ENCODE measurements around the gene TMEM240. TPM values are rescaled to one million over a fixed set of nuclear protein-coding genes. Genes with fewer than 3 reads are reported as not detected.
"Not testable (repeated sequence)": the region's sequence is repeated elsewhere in the genome, so short reads cannot be mapped to it uniquely, and the experiment has no call there.

Gene TMEM240
- total RNA-seq, 1 donor from 2014 or later, result 7.0 TPM

DNA sequence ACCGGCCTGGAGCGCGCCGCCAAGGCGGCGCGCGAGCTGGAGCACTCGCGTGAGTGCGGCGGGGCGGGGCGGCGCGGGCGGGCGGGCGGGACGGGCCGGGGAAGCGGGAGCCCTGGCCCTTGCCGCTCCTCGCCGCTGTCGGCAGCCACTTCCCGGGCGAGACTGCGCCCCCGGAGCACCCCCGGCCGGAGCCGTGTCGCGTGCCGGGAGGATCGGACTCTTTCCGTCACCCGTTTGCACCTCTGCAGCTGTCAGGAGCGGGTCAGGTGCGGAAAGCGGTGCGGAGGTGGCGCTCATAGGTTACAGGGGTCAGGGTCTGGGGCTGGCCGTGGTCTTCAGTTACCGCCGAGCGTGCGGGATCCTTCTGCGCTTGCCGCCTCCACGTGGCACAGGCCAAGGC lies 28.0 kb downstream of the TMEM240 start:
- H3K27me3 ChIP-seq (ENCODE audit: insufficient read depth, low read length); H3K4me1 ChIP-seq (ENCODE audit: insufficient read depth, low read length); H3K36me3 Mint-ChIP-seq (ENCODE audit: low read depth, unreplicated experiment); H2AFZ ChIP-seq (ENCODE audit: low read depth, low read length); H3K9me3 ChIP-seq (ENCODE audit: insufficient read depth, low read depth, low read length); H3K9me3 Mint-ChIP-seq (ENCODE audit: unreplicated experiment); FAIRE-seq; H3K27me3 Mint-ChIP-seq (ENCODE audit: low read depth, unreplicated experiment); H3K36me3 ChIP-seq (ENCODE audit: insufficient read depth, low read length); H4K20me1 ChIP-seq (ENCODE audit: insufficient read depth, low read length); H3K4me1 Mint-ChIP-seq (ENCODE audit: low read depth, unreplicated experiment); DNase-seq (ENCODE audit: low read depth): not testable (repeated sequence)
- peak overlapping the region; percentile 50 for H3K27ac ChIP-seq (ENCODE audit: low read depth, low read length)
- peak overlapping the region; percentile 87 for H3K4me3 Mint-ChIP-seq (ENCODE audit: unreplicated experiment)
- H3K4me2 ChIP-seq (ENCODE audit: low read length), result peak overlapping the region; percentile 81
- peak overlapping the region; percentile 58 for H3K27ac Mint-ChIP-seq (ENCODE audit: unreplicated experiment)
- peak overlapping the region; percentile 74 for H3K9ac ChIP-seq (ENCODE audit: low read length)
- H3K4me3 ChIP-seq (ENCODE audit: insufficient read depth, low read depth, low read length), result peak overlapping the region; percentile 91
- peaks cover 31% of the 10 kb centered on the region for H3K79me2 ChIP-seq (ENCODE audit: insufficient read depth, low read length)

GRCh38 chr1:1511533-1512285 lies 28.7 kb downstream of the TMEM240 start, which contains the start of gene ATAD3A:
Gene ATAD3A, plus strand, starts transcription at chr1:1512162. Its CDS starts 107 bp downstream, at chr1:1512269.
- Histone ChIP-seq H3K27me3 (ENCODE audit: insufficient read depth, low read length) (no peaks in the 10 kb centered on the region), H3K9me3 (ENCODE audit: insufficient read depth, low read depth, low read length) (no peaks in the 10 kb centered on the region), H2AFZ (ENCODE audit: low read depth, low read length) (peak within 1 kb of the TSS; percentile 98), H3K4me2 (ENCODE audit: low read length) (peak within 1 kb of the TSS; percentile 99), H3K9ac (ENCODE audit: low read length) (peak within 1 kb of the TSS; percentile 99), H3K79me2 (ENCODE audit: insufficient read depth, low read length) (peaks cover 31% of the 10 kb centered on the region), H3K36me3 (ENCODE audit: insufficient read depth, low read length) (peaks cover 1% of the 10 kb centered on the region), H3K27ac (ENCODE audit: low read depth, low read length) (peak within 1 kb of the TSS; percentile 99), H4K20me1 (ENCODE audit: insufficient read depth, low read length) (peaks cover 10% of the 10 kb centered on the region), H3K4me1 (ENCODE audit: insufficient read depth, low read length) (peaks cover 5% of the 10 kb centered on the region), H3K4me3 (ENCODE audit: insufficient read depth, low read depth, low read length) (peak within 1 kb of the TSS; percentile 91)
- H3K27ac Mint-ChIP-seq (ENCODE audit: unreplicated experiment), result peak within 1 kb of the TSS; percentile 87
- H3K4me1 Mint-ChIP-seq (ENCODE audit: low read depth, unreplicated experiment), result peaks cover 8% of the 10 kb centered on the region
- no peak for FAIRE-seq
- H3K9me3 Mint-ChIP-seq (ENCODE audit: unreplicated experiment), result no peaks in the 10 kb centered on the region
- H3K27me3 Mint-ChIP-seq (ENCODE audit: low read depth, unreplicated experiment), result no peaks in the 10 kb centered on the region
- peaks cover 11% of the 10 kb centered on the region for H3K36me3 Mint-ChIP-seq (ENCODE audit: low read depth, unreplicated experiment)
- TF ChIP-seq CTCF (IDR thresholded peaks at IDR 0.05; ENCODE audit: insufficient read depth, low read depth, low read length) (no peak), EZH2 (IDR thresholded peaks at IDR 0.05; ENCODE audit: insufficient read depth, low read length) (no peak)
- DNase-seq (ENCODE audit: low read depth), result peak; percentile 95
- peak within 1 kb of the TSS; percentile 96 for H3K4me3 Mint-ChIP-seq (ENCODE audit: unreplicated experiment)

DNA sequence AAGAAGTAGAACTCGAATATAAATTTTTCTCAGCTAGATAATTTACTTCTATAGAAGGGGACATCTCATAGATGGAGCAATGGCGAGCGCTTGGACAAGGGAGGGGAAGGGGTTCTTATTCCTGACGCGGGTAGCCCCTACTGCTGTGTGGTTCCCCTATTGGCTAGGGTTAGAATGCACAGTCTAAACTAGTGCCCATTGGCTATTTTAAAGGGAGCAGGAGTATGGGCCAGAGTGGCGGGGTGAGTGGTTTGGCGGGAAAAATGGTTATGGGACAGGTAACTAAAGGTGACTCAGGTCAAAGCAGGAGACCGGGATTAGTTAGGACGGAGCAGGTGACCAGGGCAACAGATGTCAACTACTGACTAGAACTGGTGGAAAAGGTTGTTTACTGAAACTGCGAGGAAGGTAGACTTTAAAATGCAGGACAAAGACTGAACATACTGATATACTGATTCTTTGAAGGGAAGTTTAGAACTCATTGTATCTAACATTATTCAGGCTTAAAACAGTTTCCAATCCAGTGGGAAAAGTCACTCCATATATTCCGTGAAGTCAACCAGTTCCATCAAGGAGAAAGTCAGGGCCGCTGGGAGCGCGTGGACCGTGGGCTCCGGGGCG lies 29.4 kb downstream of the TMEM240 start:
- Mint-ChIP-seq H3K4me3 (ENCODE audit: unreplicated experiment) (peak overlapping the region; percentile 96), H3K27ac (ENCODE audit: unreplicated experiment) (peak overlapping the region; percentile 87), H3K27me3 (ENCODE audit: low read depth, unreplicated experiment) (no peaks in the 10 kb centered on the region), H3K9me3 (ENCODE audit: unreplicated experiment) (no peaks in the 10 kb centered on the region), H3K4me1 (ENCODE audit: low read depth, unreplicated experiment) (peaks cover 8% of the 10 kb centered on the region), H3K36me3 (ENCODE audit: low read depth, unreplicated experiment) (peaks cover 11% of the 10 kb centered on the region)
- peak overlapping the region; percentile 99 for H3K27ac ChIP-seq (ENCODE audit: low read depth, low read length)
- DNase-seq (ENCODE audit: low read depth), result peak; percentile 9
- peak overlapping the region; percentile 91 for H3K4me3 ChIP-seq (ENCODE audit: insufficient read depth, low read depth, low read length)
- TF ChIP-seq CTCF (IDR thresholded peaks at IDR 0.05; ENCODE audit: insufficient read depth, low read depth, low read length) (no peak), EZH2 (IDR thresholded peaks at IDR 0.05; ENCODE audit: insufficient read depth, low read length) (no peak)
- H3K27me3 ChIP-seq (ENCODE audit: insufficient read depth, low read length), result no peaks in the 10 kb centered on the region
- H3K79me2 ChIP-seq (ENCODE audit: insufficient read depth, low read length), result peaks cover 31% of the 10 kb centered on the region
- peaks cover 5% of the 10 kb centered on the region for H3K4me1 ChIP-seq (ENCODE audit: insufficient read depth, low read length)
- peak overlapping the region; percentile 99 for H3K4me2 ChIP-seq (ENCODE audit: low read length)
- H3K9me3 ChIP-seq (ENCODE audit: insufficient read depth, low read depth, low read length), result no peaks in the 10 kb centered on the region
- peak overlapping the region; percentile 98 for H2AFZ ChIP-seq (ENCODE audit: low read depth, low read length)
- peaks cover 10% of the 10 kb centered on the region for H4K20me1 ChIP-seq (ENCODE audit: insufficient read depth, low read length)
- H3K9ac ChIP-seq (ENCODE audit: low read length), result peak overlapping the region; percentile 99
- FAIRE-seq, result no peak
- H3K36me3 ChIP-seq (ENCODE audit: insufficient read depth, low read length), result no peaks in the 10 kb centered on the region

- not testable (repeated sequence) for H3K4me1 ChIP-seq (ENCODE audit: insufficient read depth, low read length); H3K4me3 Mint-ChIP-seq (ENCODE audit: unreplicated experiment); H3K36me3 Mint-ChIP-seq (ENCODE audit: low read depth, unreplicated experiment); FAIRE-seq; H3K9me3 ChIP-seq (ENCODE audit: insufficient read depth, low read depth, low read length); H2AFZ ChIP-seq (ENCODE audit: low read depth, low read length); H3K9me3 Mint-ChIP-seq (ENCODE audit: unreplicated experiment); H3K4me3 ChIP-seq (ENCODE audit: insufficient read depth, low read depth, low read length); H4K20me1 ChIP-seq (ENCODE audit: insufficient read depth, low read length); H3K9ac ChIP-seq (ENCODE audit: low read length); H3K4me1 Mint-ChIP-seq (ENCODE audit: low read depth, unreplicated experiment); DNase-seq (ENCODE audit: low read depth); H3K27ac ChIP-seq (ENCODE audit: low read depth, low read length); H3K4me2 ChIP-seq (ENCODE audit: low read length); H3K27ac Mint-ChIP-seq (ENCODE audit: unreplicated experiment); H3K27me3 Mint-ChIP-seq (ENCODE audit: low read depth, unreplicated experiment); H3K27me3 ChIP-seq (ENCODE audit: insufficient read depth, low read length); H3K36me3 ChIP-seq (ENCODE audit: insufficient read depth, low read length)
- H3K79me2 ChIP-seq (ENCODE audit: insufficient read depth, low read length), result peaks cover 17% of the 10 kb centered on the region
These were observed 31.0 kb downstream of the TMEM240 start for GRCh38 chr1:1509465-1509850.

All from astrocyte (in vitro differentiated cells and primary cell).